ENCODE results near the gene PCDH15.

DNA sequence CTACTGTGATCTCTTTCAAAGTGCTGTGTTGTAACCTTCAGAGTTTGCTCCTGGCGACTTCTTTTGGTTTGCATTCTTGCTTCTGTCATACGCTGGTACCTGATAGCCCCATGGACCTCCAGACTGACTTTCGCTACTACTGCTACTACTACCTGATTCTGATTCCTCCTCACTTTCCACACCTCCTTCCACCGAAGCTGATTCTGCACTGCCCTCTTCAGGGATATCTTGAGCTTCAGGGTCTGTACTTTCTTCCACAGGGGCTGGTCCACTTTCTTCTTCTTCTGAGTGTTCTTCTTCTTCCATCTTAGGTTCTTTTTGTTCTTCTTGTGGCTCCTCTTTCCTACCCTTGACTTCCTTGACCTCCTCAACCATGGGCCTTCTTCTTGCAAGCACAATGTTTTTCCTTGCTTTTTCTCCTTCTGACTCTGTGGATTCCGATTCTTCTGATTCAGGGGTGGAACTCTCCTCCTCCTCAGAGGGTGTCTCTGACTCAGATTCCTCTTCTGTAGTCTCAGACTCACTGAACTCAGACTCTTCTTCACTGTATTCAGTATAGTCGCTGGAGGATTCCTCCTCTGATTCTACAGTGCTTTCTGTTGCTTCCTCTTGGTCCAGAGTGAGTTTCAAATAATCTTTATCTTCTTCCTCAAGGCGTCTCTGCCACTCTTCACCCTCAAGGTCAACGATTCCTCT is 992.2 kb downstream of the PCDH15 start:
- TF ChIP-seq, protein P1, sequence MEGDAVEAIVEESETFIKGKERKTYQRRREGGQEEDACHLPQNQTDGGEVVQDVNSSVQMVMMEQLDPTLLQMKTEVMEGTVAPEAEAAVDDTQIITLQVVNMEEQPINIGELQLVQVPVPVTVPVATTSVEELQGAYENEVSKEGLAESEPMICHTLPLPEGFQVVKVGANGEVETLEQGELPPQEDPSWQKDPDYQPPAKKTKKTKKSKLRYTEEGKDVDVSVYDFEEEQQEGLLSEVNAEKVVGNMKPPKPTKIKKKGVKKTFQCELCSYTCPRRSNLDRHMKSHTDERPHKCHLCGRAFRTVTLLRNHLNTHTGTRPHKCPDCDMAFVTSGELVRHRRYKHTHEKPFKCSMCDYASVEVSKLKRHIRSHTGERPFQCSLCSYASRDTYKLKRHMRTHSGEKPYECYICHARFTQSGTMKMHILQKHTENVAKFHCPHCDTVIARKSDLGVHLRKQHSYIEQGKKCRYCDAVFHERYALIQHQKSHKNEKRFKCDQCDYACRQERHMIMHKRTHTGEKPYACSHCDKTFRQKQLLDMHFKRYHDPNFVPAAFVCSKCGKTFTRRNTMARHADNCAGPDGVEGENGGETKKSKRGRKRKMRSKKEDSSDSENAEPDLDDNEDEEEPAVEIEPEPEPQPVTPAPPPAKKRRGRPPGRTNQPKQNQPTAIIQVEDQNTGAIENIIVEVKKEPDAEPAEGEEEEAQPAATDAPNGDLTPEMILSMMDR (IDR thresholded peaks at IDR 0.05): no peak
- TF ChIP-seq POLR2AphosphoS5 (IDR thresholded peaks at IDR 0.05; ENCODE audit: insufficient read depth in 1 of 2, low read depth in 1 of 2) (no peak), POLR2A (IDR thresholded peaks at IDR 0.05) (no peak)
